B cell (primary cell): ENCODE results near the gene B3GLCT. TPM values are rescaled to one million over a fixed set of nuclear protein-coding genes. Genes with fewer than 3 reads are reported as not detected.

Experiments used
- ATAC-seq: fragments of 200-7000 bp; cut with Tn5 transposase; one replicate; pipeline ENCODE4 v1.10.0; 2021; ENCODE audit warnings: low read depth, mild to moderate bottlenecking, moderate number of reproducible peaks, moderate library complexity
- CTCF ChIA-PET: fragments of 350-600 bp; sonication (Branson Sonifier 250); formaldehyde crosslinking; loops from one replicate; lab custom pipeline; 2021; ENCODE audit warnings: antibody characterized with exemption, inconsistent platforms; lab: Charles Lee
- POLR2A ChIA-PET: fragments of 350-600 bp; sonication (Branson Sonifier 250); formaldehyde crosslinking; loops from one replicate; lab custom pipeline; 2021; ENCODE audit warnings: antibody characterized with exemption; lab: Charles Lee
- DNase-seq: peaks from one replicate; pipeline ENCODE4 v3.0.0; 2013
- H2AFZ ChIP-seq: 2 replicates; pipeline ENCODE4 v1.6.1; 2012; ENCODE audit warnings: mild to moderate bottlenecking, low read depth, low read length; ENCODE audit not compliant: insufficient read depth, poor library complexity, severe bottlenecking
- H3K27ac ChIP-seq, 2 donors: 1 replicate in 1 of 2; 2 replicates in 1 of 2; pipeline ENCODE4 v1.5.1; 2012 to 2013; ENCODE audit warnings: low read length in 2 of 2, mild to moderate bottlenecking in 2 of 2, moderate library complexity in 1 of 2
- H3K27me3 ChIP-seq, 4 experiments: fragments of 200-600 bp in 1 of 4; sonication (generic) in 1 of 4; replicated peaks in 1 of 4; 1 replicate in 2 of 4; 2 replicates in 2 of 4; pipeline versions ENCODE4 v1.6.1 to v1.7.0; 2013 to 2016; ENCODE audit warnings: low read length in 3 of 4, mild to moderate bottlenecking in 2 of 4, mixed read lengths in 1 of 4, moderate library complexity in 1 of 4; ENCODE audit not compliant: insufficient read depth in 4 of 4, control insufficient read depth in 3 of 4; ENCODE audit errors: control extremely low read depth in 1 of 4
- H3K36me3 ChIP-seq, 2 experiments: replicated peaks in 1 of 2; 1 replicate in 1 of 2; 2 replicates in 1 of 2; pipeline versions ENCODE4 v1.6.1 to v1.7.1; 2013; ENCODE audit warnings: low read length in 1 of 2; ENCODE audit not compliant: insufficient read depth in 2 of 2, control insufficient read depth in 1 of 2; ENCODE audit errors: control extremely low read depth in 1 of 2, extremely low read depth in 1 of 2
- H3K4me1 ChIP-seq, 2 donors: fragments of 200-600 bp in 1 of 2; sonication (generic) in 1 of 2; 1 replicate in 1 of 2; 2 replicates in 1 of 2; pipeline versions ENCODE4 v1.5.1 to v1.6.1; 2013 to 2017; ENCODE audit warnings: low read length in 2 of 2; ENCODE audit not compliant: control insufficient read depth in 2 of 2, insufficient read depth in 2 of 2
- H3K4me2 ChIP-seq: replicated peaks from 2 replicates; pipeline ENCODE3; 2012; ENCODE audit warnings: mild to moderate bottlenecking, low read depth, low read length; ENCODE audit not compliant: poor library complexity, severe bottlenecking
- H3K4me3 ChIP-seq, 5 experiments: fragments of 200-600 bp in 1 of 5; sonication (generic) in 1 of 5; 1 replicate in 3 of 5; 2 replicates in 2 of 5; pipeline versions ENCODE4 v1.5.1 to v1.7.0; 2011 to 2016; ENCODE audit warnings: low read length in 4 of 5, mild to moderate bottlenecking in 4 of 5, low read depth in 2 of 5, control low read depth in 1 of 5, moderate library complexity in 1 of 5; ENCODE audit not compliant: insufficient read depth in 1 of 5; ENCODE audit errors: control extremely low read depth in 1 of 5, extremely low read depth in 1 of 5
- H3K79me2 ChIP-seq: fragments of 200-600 bp; sonication (generic); one replicate; pipeline ENCODE4 v1.6.0; 2016; ENCODE audit warnings: low read length; ENCODE audit not compliant: control insufficient read depth, insufficient read depth
- H3K9ac ChIP-seq: fragments of 200-600 bp; sonication (generic); 2 replicates; pipeline ENCODE4 v1.6.1; 2017; ENCODE audit warnings: mild to moderate bottlenecking, low read length, moderate library complexity
- H3K9me3 ChIP-seq, 3 donors: one replicate each; pipeline versions ENCODE4 v1.6.1 to v1.7.1; 2013; ENCODE audit warnings: low read length in 2 of 3; ENCODE audit not compliant: control insufficient read depth in 2 of 3, insufficient read depth in 1 of 3; ENCODE audit errors: control extremely low read depth in 1 of 3
- H4K20me1 ChIP-seq: 2 replicates; pipeline ENCODE4 v1.6.0; 2012; ENCODE audit warnings: mild to moderate bottlenecking, low read length; ENCODE audit not compliant: insufficient read depth, control insufficient read depth, poor library complexity, severe bottlenecking
- H3K27ac Mint-ChIP-seq: one replicate; pipeline ENCODE4 v1.8.0; 2021; ENCODE audit warnings: mixed read lengths
- H3K27me3 Mint-ChIP-seq: one replicate; pipeline ENCODE4 v1.8.0; 2021; ENCODE audit warnings: mixed read lengths
- H3K4me1 Mint-ChIP-seq: one replicate; pipeline ENCODE4 v1.8.0; 2021; ENCODE audit warnings: mixed read lengths
- H3K4me3 Mint-ChIP-seq: one replicate; pipeline ENCODE4 v1.8.0; 2021; ENCODE audit warnings: mixed read lengths
- H3K9me3 Mint-ChIP-seq: one replicate; pipeline ENCODE4 v1.8.0; 2022; ENCODE audit warnings: mixed read lengths; ENCODE audit not compliant: insufficient read depth
- EZH2 ChIP-seq: IDR thresholded peaks from 2 replicates; pipeline ENCODE4 v1.6.1; 2012; ENCODE audit warnings: borderline replicate concordance, low read depth, mild to moderate bottlenecking, moderate library complexity, low read length; ENCODE audit not compliant: insufficient read depth, poor library complexity, severe bottlenecking
- WGBS: methylation state at CpG from one replicate; pipeline ENCODE4 v1.1.5; 2013; ENCODE audit warnings: missing lambda C conversion rate; ENCODE audit not compliant: insufficient coverage; 5-methylcytosine and 5-hydroxymethylcytosine counted together
- intact Hi-C: fragments of 100-400 bp; cut with micrococcal nuclease; formaldehyde crosslinking; loops from one replicate; pipeline ENCODE4 v1.10.0; 2022
- polyA plus RNA-seq: library from polyadenylated mRNA; depleted of rRNA; stranded (reverse); fragments of >200 nt; gene quantifications from 2 replicates; pipeline ENCODE4 v1.2.3, GENCODE V29; 2012
- total RNA-seq, 2 donors: library from RNA; stranded (reverse); fragments of 120-200 nt in 1 of 2; gene quantifications; 1 replicate in 1 of 2; 2 replicates in 1 of 2; pipeline versions ENCODE4 v1.2.3 to v1.2.4, GENCODE V29; 2013 to 2022
- TF ChIP-seq, protein P1 (sequence below): fragments of 200-600 bp; IDR thresholded peaks from one replicate; pipeline ENCODE4 v1.8.0; 2022; ENCODE audit warnings: antibody characterized with exemption, mild to moderate bottlenecking

Gene B3GLCT
- total and polyA plus RNA-seq, 2 donors (not counting 1 experiment from before 2014, with no cell fraction given), result 1.4 to 6.2 TPM

GRCh38 chr13:31282741-31283455, 83.1 kb downstream of the B3GLCT start:
- Mint-ChIP-seq H3K4me1 (no peaks in the 10 kb centered on the region), H3K27me3 (no peaks in the 10 kb centered on the region), H3K4me3 (no peak overlapping the region), H3K9me3 (peaks cover 13% of the 10 kb centered on the region), H3K27ac (no peak overlapping the region)
- Histone ChIP-seq H3K36me3 (peaks cover 0 to 5% of the 10 kb centered on the region in 2 experiments), H3K4me1 (no peaks in the 10 kb centered on the region), H3K9me3 (peaks cover 0 to 3% (median 1%) of the 10 kb centered on the region in 3 donors), H3K4me2 (no peak overlapping the region), H3K4me3 (no peak overlapping the region), H3K79me2 (no peaks in the 10 kb centered on the region), H3K9ac (no peak overlapping the region), H3K27ac (no peak overlapping the region), H4K20me1 (no peaks in the 10 kb centered on the region), H2AFZ (no peak overlapping the region), H3K27me3 (no peaks in the 10 kb centered on the region)
- ChIA-PET POLR2A (no interaction called here), CTCF (no interaction called here)
- TF ChIP-seq EZH2, result no peak
- TF ChIP-seq, protein P1, sequence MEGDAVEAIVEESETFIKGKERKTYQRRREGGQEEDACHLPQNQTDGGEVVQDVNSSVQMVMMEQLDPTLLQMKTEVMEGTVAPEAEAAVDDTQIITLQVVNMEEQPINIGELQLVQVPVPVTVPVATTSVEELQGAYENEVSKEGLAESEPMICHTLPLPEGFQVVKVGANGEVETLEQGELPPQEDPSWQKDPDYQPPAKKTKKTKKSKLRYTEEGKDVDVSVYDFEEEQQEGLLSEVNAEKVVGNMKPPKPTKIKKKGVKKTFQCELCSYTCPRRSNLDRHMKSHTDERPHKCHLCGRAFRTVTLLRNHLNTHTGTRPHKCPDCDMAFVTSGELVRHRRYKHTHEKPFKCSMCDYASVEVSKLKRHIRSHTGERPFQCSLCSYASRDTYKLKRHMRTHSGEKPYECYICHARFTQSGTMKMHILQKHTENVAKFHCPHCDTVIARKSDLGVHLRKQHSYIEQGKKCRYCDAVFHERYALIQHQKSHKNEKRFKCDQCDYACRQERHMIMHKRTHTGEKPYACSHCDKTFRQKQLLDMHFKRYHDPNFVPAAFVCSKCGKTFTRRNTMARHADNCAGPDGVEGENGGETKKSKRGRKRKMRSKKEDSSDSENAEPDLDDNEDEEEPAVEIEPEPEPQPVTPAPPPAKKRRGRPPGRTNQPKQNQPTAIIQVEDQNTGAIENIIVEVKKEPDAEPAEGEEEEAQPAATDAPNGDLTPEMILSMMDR, result no peak
- DNase-seq (no peak), ATAC-seq (no peak)
- intact Hi-C loops, result no loop called here
- 100% methylated on average over 1 of the region's 3 CpGs for WGBS

GRCh38 chr13:31286930-31287329, 87.2 kb downstream of the B3GLCT start:
- ATAC-seq (no peak), DNase-seq (no peak)
- Histone ChIP-seq H3K9me3 (peaks cover 5 to 13% (median 6%) of the 10 kb centered on the region in 3 donors), H3K4me2 (no peak overlapping the region), H3K79me2 (no peaks in the 10 kb centered on the region), H3K36me3 (peaks cover 0 to 5% of the 10 kb centered on the region in 2 experiments), H2AFZ (no peak overlapping the region), H3K27me3 (no peaks in the 10 kb centered on the region), H3K4me1 (no peaks in the 10 kb centered on the region), H3K4me3 (no peak overlapping the region), H3K9ac (no peak overlapping the region), H3K27ac (no peak overlapping the region), H4K20me1 (no peaks in the 10 kb centered on the region)
- WGBS, result 84% methylated on average over 2 of the region's 2 CpGs
- Mint-ChIP-seq H3K27ac (no peak overlapping the region), H3K4me3 (no peak overlapping the region), H3K27me3 (no peaks in the 10 kb centered on the region), H3K9me3 (peaks cover 6% of the 10 kb centered on the region), H3K4me1 (no peaks in the 10 kb centered on the region)
- ChIA-PET CTCF (no interaction called here), POLR2A (no interaction called here)
- no peak for TF ChIP-seq EZH2
- TF ChIP-seq, protein P1, result no peak
- intact Hi-C loops, result no loop called here
